Central memory CD8-positive, alpha-beta T cell (primary cell): ENCODE measurements around the gene PCK2.

ENCODE experiments used
- ATAC-seq: fragments of 150-1000 bp; cut with Tn5 transposase; replicated peaks from 2 replicates; pipeline ENCODE4 v1.10.0; 2022; ENCODE audit warnings: mild to moderate bottlenecking, moderate FRiP score, moderate number of reproducible peaks; ENCODE audit not compliant: poor library complexity, severe bottlenecking; ENCODE audit errors: extremely low read depth
- DNase-seq, 2 donors: peaks; one replicate each; pipeline ENCODE4 v3.0.0; 2021; ENCODE audit warnings: low spot score in 2 of 2
- H3K27ac Mint-ChIP-seq: one replicate; pipeline ENCODE4 v1.8.0; 2022; ENCODE audit warnings: low read depth, mild to moderate bottlenecking, moderate library complexity, mixed read lengths
- H3K27me3 Mint-ChIP-seq: one replicate; pipeline ENCODE4 v1.8.0; 2022; ENCODE audit warnings: mixed read lengths
- H3K36me3 Mint-ChIP-seq: one replicate; pipeline ENCODE4 v1.8.0; 2022; ENCODE audit warnings: mild to moderate bottlenecking, moderate library complexity, mixed read lengths; ENCODE audit not compliant: insufficient read depth
- H3K4me1 Mint-ChIP-seq: one replicate; pipeline ENCODE4 v1.8.0; 2022; ENCODE audit warnings: mixed read lengths
- H3K4me3 Mint-ChIP-seq: one replicate; pipeline ENCODE4 v1.8.0; 2022; ENCODE audit warnings: mild to moderate bottlenecking, moderate library complexity, mixed read lengths
- H3K9me3 Mint-ChIP-seq: one replicate; pipeline ENCODE4 v1.8.0; 2022; ENCODE audit warnings: mixed read lengths

The PCK2 gene

GRCh38 chr14:24113379-24113800 lies 19.3 kb downstream of the PCK2 start:
- H3K27me3 Mint-ChIP-seq = no peaks in the 10 kb centered on the region
- H3K4me1 Mint-ChIP-seq = peaks cover 31% of the 10 kb centered on the region
- no peak for ATAC-seq
- peaks cover 19% of the 10 kb centered on the region for H3K36me3 Mint-ChIP-seq
- no peaks in the 10 kb centered on the region for H3K9me3 Mint-ChIP-seq
- peak overlapping the region; percentile 97 for H3K27ac Mint-ChIP-seq
- DNase-seq = no peak
- peak overlapping the region; percentile 93 for H3K4me3 Mint-ChIP-seq

- Mint-ChIP-seq H3K4me3 (peak overlapping the region; percentile 93), H3K9me3 (no peaks in the 10 kb centered on the region), H3K27ac (peak overlapping the region; percentile 97), H3K27me3 (no peaks in the 10 kb centered on the region), H3K36me3 (peaks cover 24% of the 10 kb centered on the region), H3K4me1 (peaks cover 30% of the 10 kb centered on the region)
- ATAC-seq (peak; percentile 38), DNase-seq (peak; percentile 68 to 82)
Measured at GRCh38 chr14:24113801-24114531, 19.9 kb downstream of the PCK2 start.

- Mint-ChIP-seq H3K9me3 (no peaks in the 10 kb centered on the region), H3K27me3 (no peaks in the 10 kb centered on the region), H3K36me3 (peaks cover 33% of the 10 kb centered on the region), H3K4me1 (peaks cover 29% of the 10 kb centered on the region), H3K4me3 (peak within 1 kb of the TSS; percentile 93), H3K27ac (peak within 1 kb of the TSS; percentile 97)
- ATAC-seq (peak; percentile 87), DNase-seq (peak; percentile 97 to 99)
Measured at GRCh38 chr14:24114532-24115421, 20.7 kb downstream of the PCK2 start, which contains the start of the genes DCAF11 and NRL. DCAF11 (plus strand) TSS chr14:24114777; CDS start chr14:24115595, 818 bp downstream. NRL (minus strand) TSS chr14:24114949; CDS start chr14:24082848, 32,101 bp downstream.

- ATAC-seq = no peak
- H3K9me3 Mint-ChIP-seq = no peaks in the 10 kb centered on the region
- peaks cover 37% of the 10 kb centered on the region for H3K36me3 Mint-ChIP-seq
- H3K27ac Mint-ChIP-seq = peak overlapping the region; percentile 97
- DNase-seq = no peak
- peak overlapping the region; percentile 93 for H3K4me3 Mint-ChIP-seq
- peaks cover 29% of the 10 kb centered on the region for H3K4me1 Mint-ChIP-seq
- H3K27me3 Mint-ChIP-seq = no peaks in the 10 kb centered on the region
Measured at GRCh38 chr14:24115422-24116127, 21.5 kb downstream of the PCK2 start.

- no peaks in the 10 kb centered on the region for H3K9me3 Mint-ChIP-seq
- no peak for DNase-seq
- H3K4me1 Mint-ChIP-seq = peaks cover 29% of the 10 kb centered on the region
- H3K27ac Mint-ChIP-seq = peak overlapping the region; percentile 19
- H3K36me3 Mint-ChIP-seq = peaks cover 42% of the 10 kb centered on the region
- peak overlapping the region; percentile 93 for H3K4me3 Mint-ChIP-seq
- no peak for ATAC-seq
- no peaks in the 10 kb centered on the region for H3K27me3 Mint-ChIP-seq
Measured at GRCh38 chr14:24116128-24116814, 22.2 kb downstream of the PCK2 start.

GRCh38 chr14:24117179-24117578 lies 23.1 kb downstream of the PCK2 start:
- ATAC-seq (no peak), DNase-seq (no peak)
- Mint-ChIP-seq H3K27me3 (no peaks in the 10 kb centered on the region), H3K9me3 (no peaks in the 10 kb centered on the region), H3K27ac (peak overlapping the region; percentile 19), H3K4me3 (no peak overlapping the region), H3K4me1 (peaks cover 29% of the 10 kb centered on the region), H3K36me3 (peaks cover 51% of the 10 kb centered on the region)

- Mint-ChIP-seq H3K9me3 (no peaks in the 10 kb centered on the region), H3K27ac (no peak overlapping the region), H3K4me3 (no peak overlapping the region), H3K4me1 (peaks cover 29% of the 10 kb centered on the region), H3K36me3 (peaks cover 53% of the 10 kb centered on the region), H3K27me3 (no peaks in the 10 kb centered on the region)
- no peak for ATAC-seq
- no peak for DNase-seq
Measured at GRCh38 chr14:24119691-24120090, 25.6 kb downstream of the PCK2 start.

- ATAC-seq (no peak), DNase-seq (no peak)
- H3K9me3 Mint-ChIP-seq = no peaks in the 10 kb centered on the region
- no peak overlapping the region for H3K4me3 Mint-ChIP-seq
- no peaks in the 10 kb centered on the region for H3K27me3 Mint-ChIP-seq
- peaks cover 47% of the 10 kb centered on the region for H3K36me3 Mint-ChIP-seq
- no peak overlapping the region for H3K27ac Mint-ChIP-seq
- peaks cover 14% of the 10 kb centered on the region for H3K4me1 Mint-ChIP-seq
Measured at GRCh38 chr14:24121210-24121609, 27.1 kb downstream of the PCK2 start.

GRCh38 chr14:24122416-24122815 lies 28.3 kb downstream of the PCK2 start:
- H3K4me1 Mint-ChIP-seq = peaks cover 6% of the 10 kb centered on the region
- no peak overlapping the region for H3K27ac Mint-ChIP-seq
- ATAC-seq (no peak), DNase-seq (no peak)
- peaks cover 46% of the 10 kb centered on the region for H3K36me3 Mint-ChIP-seq
- H3K27me3 Mint-ChIP-seq = no peaks in the 10 kb centered on the region
- H3K4me3 Mint-ChIP-seq = no peak overlapping the region
- H3K9me3 Mint-ChIP-seq = no peaks in the 10 kb centered on the region

- DNase-seq (no peak), ATAC-seq (no peak)
- no peaks in the 10 kb centered on the region for H3K27me3 Mint-ChIP-seq
- no peak overlapping the region for H3K27ac Mint-ChIP-seq
- H3K36me3 Mint-ChIP-seq = peaks cover 46% of the 10 kb centered on the region
- peaks cover 6% of the 10 kb centered on the region for H3K4me1 Mint-ChIP-seq
- no peaks in the 10 kb centered on the region for H3K9me3 Mint-ChIP-seq
- H3K4me3 Mint-ChIP-seq = no peak overlapping the region
Measured at GRCh38 chr14:24122898-24123297, 28.8 kb downstream of the PCK2 start.

- Mint-ChIP-seq H3K27ac (no peak overlapping the region), H3K4me1 (peaks cover 1% of the 10 kb centered on the region), H3K27me3 (no peaks in the 10 kb centered on the region), H3K9me3 (no peaks in the 10 kb centered on the region), H3K4me3 (no peak overlapping the region), H3K36me3 (peaks cover 42% of the 10 kb centered on the region)
- ATAC-seq (no peak), DNase-seq (no peak)
Measured at GRCh38 chr14:24123424-24124417, 29.6 kb downstream of the PCK2 start.
